ENCODE measurements around the gene LRRC25. TPM values are rescaled to one million over a fixed set of nuclear protein-coding genes. Genes with fewer than 3 reads are reported as not detected.

The LRRC25 gene
- total and polyA plus RNA-seq, 10 of the 15 experiments (the other 5 are each of a cell fraction or from before 2014, with no cell fraction given) = 0.38 to 2.9 (median 1.2) TPM

GRCh38 chr19:18442941-18443340 is 45.5 kb upstream of the LRRC25 start (continued):
- TF ChIP-seq CEBPB (IDR thresholded peaks at IDR 0.05; ENCODE audit: borderline replicate concordance in 1 of 2, low read depth in 2 of 2, low read length in 2 of 2) = no peak

GRCh38 chr19:18441804-18442788 is 44.7 kb upstream of the LRRC25 start:
- H3K9me3 ChIP-seq (replicated peaks; ENCODE audit: control insufficient read depth, insufficient read depth, low read length) = no peaks in the 10 kb centered on the region
- peaks cover 3% of the 10 kb centered on the region; the same call in 1 of the 2 replicates for H3K4me1 ChIP-seq (ENCODE audit: control insufficient read depth, insufficient read depth, low read length)
- ATAC-seq = peak; percentile 9; the same call in 2 of the 3 replicates
- H3K9ac ChIP-seq (ENCODE audit: control insufficient read depth, insufficient read depth, low read length) = no peak overlapping the region
- 63% methylated on average over 4 of the region's 5 CpGs for WGBS (ENCODE audit: insufficient coverage, insufficient replicate concordance, low lambda C conversion rate, missing lambda C conversion rate)
- no peak for DNase-seq (ENCODE audit: low read depth, low spot score)
- peaks cover 3 to 23% of the 10 kb centered on the region in 2 experiments; a peak in 3 of 4 replicates for H3K36me3 ChIP-seq (ENCODE audit: control insufficient read depth in 2 of 2, insufficient read depth in 2 of 2, low read length in 1 of 2)
- intact Hi-C loops (cut with micrococcal nuclease; ENCODE audit: unreplicated experiment) (no loop called here), in situ Hi-C loops (cut with MboI) (no loop called here)
- no TSS peak for BruUV-seq (replicated peaks)
- no peaks in the 10 kb centered on the region; the same call in 1 of the 2 replicates for H4K20me1 ChIP-seq (ENCODE audit: control insufficient read depth, insufficient read depth)
- H3K4me2 ChIP-seq (ENCODE audit: control insufficient read depth, insufficient read depth) = no peak overlapping the region
- ChIA-PET SMC1A (ENCODE audit: uncharacterized antibody, unreplicated experiment) (no interaction called here), RAD21 (ENCODE audit: unreplicated experiment) (no interaction called here), CTCF (interaction anchor here (0.9 to 1.0 kb wide), 2 partner anchors 9 to 241 kb away, joined by 3 to 7 read pairs; partner anchors contain the start of gene CRTC1), POLR2A (no interaction called here)
- H3K4me3 ChIP-seq = no peak overlapping the region
- H3K27me3 ChIP-seq (replicated peaks in 1 of 2; ENCODE audit: control insufficient read depth in 2 of 2, insufficient read depth in 2 of 2, low read length in 1 of 2) = no peaks in the 10 kb centered on the region
- FAIRE-seq = peak; percentile 94
- H2AFZ ChIP-seq (ENCODE audit: control insufficient read depth, low read depth, low read length) = no peak overlapping the region
- H3K79me2 ChIP-seq (ENCODE audit: control insufficient read depth, insufficient read depth, low read length) = no peaks in the 10 kb centered on the region
- H3K27ac ChIP-seq (ENCODE audit: control insufficient read depth, insufficient read depth) = no peak overlapping the region
- TF ChIP-seq SRF (IDR thresholded peaks at IDR 0.05; ENCODE audit: low read depth in 2 of 2, low read length in 2 of 2) (no peak), POLR2AphosphoS5 (IDR thresholded peaks at IDR 0.05; ENCODE audit: low read length) (peak; percentile 45; the same call in 1 of the 2 replicates), E2F4 (IDR thresholded peaks at IDR 0.05; ENCODE audit: low read depth, low read length) (no peak), CEBPZ (IDR thresholded peaks at IDR 0.05; ENCODE audit: low read depth, low read length) (no peak), TBL1XR1 (IDR thresholded peaks at IDR 0.05; ENCODE audit: low read depth, low read length) (no peak), ZNF592 (IDR thresholded peaks at IDR 0.05) (no peak), RUNX3 (IDR thresholded peaks at IDR 0.05; ENCODE audit: low read length) (peak; percentile 32; the same call in 1 of the 2 replicates), CBX5 (IDR thresholded peaks at IDR 0.05; ENCODE audit: low read depth) (no peak), POU2F2 (IDR thresholded peaks at IDR 0.05; ENCODE audit: borderline replicate concordance, low read depth, low read length) (no peak), CBFB (IDR thresholded peaks at IDR 0.05; ENCODE audit: low read depth) (no peak), CBX3 (IDR thresholded peaks at IDR 0.05; ENCODE audit: borderline replicate concordance, low read depth) (no peak), HDAC2 (IDR thresholded peaks at IDR 0.05) (no peak)
